Keratinocyte (primary cell): ENCODE data around the gene CDC20B. TPM values are rescaled to one million over a fixed set of nuclear protein-coding genes. Genes with fewer than 3 reads are reported as not detected.
A peak's percentile ranks its signal among the peaks of the same experiment; 100 is the strongest.

Source experiments
- DNase-seq: peaks from one replicate; pipeline ENCODE4 v3.0.0-alpha.2; 2011; ENCODE audit warnings: low read depth, missing footprints, low spot score
- FAIRE-seq: peaks from 2 replicates; lab custom pipeline; 2011; peaks lifted over from hg19 to GRCh38; lab: Jason Lieb, UNC
- H2AFZ ChIP-seq: 2 replicates; pipeline ENCODE4 v1.6.0; 2012; ENCODE audit warnings: low read length, control low read depth, inconsistent platforms; ENCODE audit not compliant: control insufficient read depth
- H3K27ac ChIP-seq: 2 replicates; pipeline ENCODE4 v1.5.1; 2011; ENCODE audit warnings: low read length; ENCODE audit not compliant: control insufficient read depth, insufficient read depth
- H3K27me3 ChIP-seq: 3 replicates; pipeline ENCODE4 v1.6.0; 2011; ENCODE audit warnings: low read length; ENCODE audit not compliant: control insufficient read depth, insufficient read depth; ENCODE audit errors: extremely low read depth
- H3K36me3 ChIP-seq, 2 experiments: 2 replicates in 1 of 2; 3 replicates in 1 of 2; pipeline ENCODE4 v1.5.1; 2011; ENCODE audit warnings: low read length in 2 of 2, mild to moderate bottlenecking in 1 of 2; ENCODE audit not compliant: control insufficient read depth in 2 of 2, insufficient read depth in 2 of 2; ENCODE audit errors: extremely low read depth in 1 of 2
- H3K4me1 ChIP-seq: 3 replicates; pipeline ENCODE4 v1.5.1; 2011; ENCODE audit warnings: low read length; ENCODE audit not compliant: control insufficient read depth, insufficient read depth; ENCODE audit errors: extremely low read depth
- H3K4me2 ChIP-seq: 3 replicates; pipeline ENCODE4 v1.6.0; 2011; ENCODE audit warnings: low read depth, low read length; ENCODE audit not compliant: control insufficient read depth, insufficient read depth; ENCODE audit errors: extremely low read depth
- H3K4me3 ChIP-seq, 3 experiments: fragments of 200-600 bp in 1 of 3; sonication (generic) in 1 of 3; 2 replicates in 2 of 3; 3 replicates in 1 of 3; pipeline ENCODE4 v1.5.1; 2011 to 2016; ENCODE audit warnings: low read length in 3 of 3, mild to moderate bottlenecking in 3 of 3, control low read depth in 2 of 3, inconsistent platforms in 1 of 3, low read depth in 1 of 3, mixed read lengths in 1 of 3, mixed run types in 1 of 3, moderate library complexity in 1 of 3; ENCODE audit not compliant: control insufficient read depth in 2 of 3, insufficient read depth in 2 of 3; ENCODE audit errors: extremely low read depth in 1 of 3
- H3K79me2 ChIP-seq: 2 replicates; pipeline ENCODE4 v1.6.0; 2012; ENCODE audit warnings: low read length; ENCODE audit not compliant: control insufficient read depth, insufficient read depth
- H3K9ac ChIP-seq: 3 replicates; pipeline ENCODE4 v1.6.0; 2011; ENCODE audit warnings: low read length; ENCODE audit not compliant: control insufficient read depth, insufficient read depth; ENCODE audit errors: extremely low read depth
- H3K9me1 ChIP-seq: 3 replicates; pipeline ENCODE4 v1.6.0; 2011; ENCODE audit warnings: low read length; ENCODE audit not compliant: control insufficient read depth, insufficient read depth; ENCODE audit errors: extremely low read depth
- H3K9me3 ChIP-seq: 2 replicates; pipeline ENCODE4 v1.5.1; 2012; ENCODE audit warnings: low read depth, low read length; ENCODE audit not compliant: control insufficient read depth
- H4K20me1 ChIP-seq: 3 replicates; pipeline ENCODE4 v1.6.0; 2011; ENCODE audit warnings: low read length; ENCODE audit not compliant: control insufficient read depth, insufficient read depth; ENCODE audit errors: extremely low read depth
- CTCF ChIP-seq, 3 experiments: IDR thresholded peaks in 1 of 3; conservative IDR thresholded peaks in 1 of 3; optimal IDR thresholded peaks in 1 of 3; 2 replicates in 2 of 3; 3 replicates in 1 of 3; pipeline versions ENCODE3 to v1.5.1; 2011; ENCODE audit warnings: low read length in 3 of 3, mild to moderate bottlenecking in 3 of 3, moderate library complexity in 2 of 3, control low read depth in 1 of 3, inconsistent platforms in 1 of 3; ENCODE audit not compliant: insufficient read depth in 2 of 3; ENCODE audit errors: extremely low read depth in 1 of 3
- EZH2 ChIP-seq: IDR thresholded peaks from one replicate; pipeline ENCODE4 v1.6.1; 2012; ENCODE audit warnings: inconsistent platforms, mild to moderate bottlenecking, low read length, moderate library complexity
- dilution Hi-C: fragments of 300-500 bp; cut with MboI; formaldehyde crosslinking; loops from one replicate; pipeline ENCODE4 v1.7.0; 2020; ENCODE audit warnings: low sequenced_read_pairs; ENCODE audit not compliant: extremely low pct_ligation_motif_present
- polyA plus RNA-seq, 5 experiments: library from polyadenylated mRNA; depleted of rRNA in 3 of 5; stranded (reverse) in 3 of 5; stranded (forward) in 1 of 5; unstranded in 1 of 5; fragments of >200 nt; gene quantifications; 1 replicate in 1 of 5; 2 replicates in 3 of 5; 3 replicates in 1 of 5; pipeline versions ENCODE4 v1.2.1 to v1.2.3, GENCODE V29; 2011 to 2012; ENCODE audit warnings: missing spikeins in 2 of 5, low read depth in 1 of 5, low replicate concordance in 1 of 5

Gene CDC20B
- polyA plus RNA-seq, 1 donor (not counting 4 experiments of a cell fraction or from before 2014, with no cell fraction given): 0.03 TPM

DNA sequence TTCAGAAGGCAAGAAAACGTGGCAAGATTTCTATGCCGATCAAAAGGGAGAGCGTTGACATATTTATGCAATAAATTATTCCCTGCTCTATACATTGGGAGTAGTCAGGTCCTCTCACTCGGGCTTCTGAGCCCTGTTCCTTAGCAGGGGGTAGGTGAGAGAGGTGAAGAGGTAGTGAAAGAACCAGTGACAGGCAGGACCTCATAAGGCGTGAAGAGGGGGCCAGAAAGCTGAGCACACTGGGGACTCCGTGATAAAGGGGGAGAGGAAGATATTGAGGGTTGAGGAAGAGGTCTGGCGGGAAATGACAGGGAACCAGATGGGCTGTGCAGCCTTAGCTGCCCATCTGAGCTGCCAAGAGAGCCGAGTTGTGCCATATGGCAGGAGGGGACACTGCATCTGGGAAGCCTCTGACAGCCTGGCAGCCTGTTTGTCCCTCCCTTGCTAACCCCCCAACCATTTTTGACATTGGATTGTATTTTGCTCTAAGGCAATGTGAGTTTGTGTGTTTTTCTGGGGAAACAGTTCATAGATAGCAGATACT is 782 bp upstream of the CDC20B start:
- no peak overlapping the region for H3K27ac ChIP-seq
- no peaks in the 10 kb centered on the region for H3K9me3 ChIP-seq
- dilution Hi-C loops: no loop called here
- DNase-seq: no peak
- H3K36me3 ChIP-seq: no peaks in the 10 kb centered on the region
- H3K9ac ChIP-seq: peak overlapping the region; percentile 52
- H4K20me1 ChIP-seq: no peaks in the 10 kb centered on the region
- FAIRE-seq: no peak
- peak overlapping the region; percentile 38 to 77 (median 69) for H3K4me3 ChIP-seq
- no peaks in the 10 kb centered on the region for H3K9me1 ChIP-seq
- H3K79me2 ChIP-seq: no peaks in the 10 kb centered on the region
- H3K27me3 ChIP-seq: peaks cover 25% of the 10 kb centered on the region
- peak overlapping the region; percentile 99 for H3K4me2 ChIP-seq
- no peak for TF ChIP-seq CTCF (optimal IDR thresholded peaks at IDR 0.05 in 1 of 3, IDR thresholded peaks at IDR 0.05 in 1 of 3, conservative IDR thresholded peaks at IDR 0.05 in 1 of 3; ENCODE audit: extremely low read depth in 1 of 3, insufficient read depth in 2 of 3, low read length in 3 of 3)
- TF ChIP-seq EZH2: no peak
- peaks cover 28% of the 10 kb centered on the region for H3K4me1 ChIP-seq
- H2AFZ ChIP-seq: peak overlapping the region; percentile 88

GRCh38 chr5:55172051-55172899 is 702 bp downstream of the CDC20B start:
- FAIRE-seq (peak; percentile 76), DNase-seq (no peak)
- H3K4me3 ChIP-seq: peak overlapping the region; percentile 38 to 82 (median 74)
- H3K27ac ChIP-seq: no peak overlapping the region
- peaks cover 25% of the 10 kb centered on the region for H3K27me3 ChIP-seq
- no peaks in the 10 kb centered on the region for H3K9me1 ChIP-seq
- peak overlapping the region; percentile 46 for H3K9ac ChIP-seq
- no peaks in the 10 kb centered on the region for H3K79me2 ChIP-seq
- H3K4me1 ChIP-seq: peaks cover 28% of the 10 kb centered on the region
- H3K4me2 ChIP-seq: peak overlapping the region; percentile 99
- TF ChIP-seq EZH2: no peak
- peak; percentile 61 to 79 (median 72) for TF ChIP-seq CTCF (optimal IDR thresholded peaks at IDR 0.05 in 1 of 3, IDR thresholded peaks at IDR 0.05 in 1 of 3, conservative IDR thresholded peaks at IDR 0.05 in 1 of 3; ENCODE audit: extremely low read depth in 1 of 3, insufficient read depth in 2 of 3, low read length in 3 of 3)
- H4K20me1 ChIP-seq: no peaks in the 10 kb centered on the region
- no peaks in the 10 kb centered on the region for H3K36me3 ChIP-seq
- dilution Hi-C loops: no loop called here
- no peaks in the 10 kb centered on the region for H3K9me3 ChIP-seq
- no peak overlapping the region for H2AFZ ChIP-seq
